ENCODE measurements around the gene CLDN16.

GRCh38 chr3:190384309-190384756, 3.6 kb upstream of the CLDN16 start:
- TF ChIP-seq POLR2A (IDR thresholded peaks at IDR 0.05) (no peak), CTCF (IDR thresholded peaks at IDR 0.05) (peak; percentile 31 to 88 (median 70))
